ENCODE results near the gene ZNF524. TPM values are rescaled to one million over a fixed set of nuclear protein-coding genes. Genes with fewer than 3 reads are reported as not detected.

ZNF524 gene
- polyA plus RNA-seq, 2 donors = 24.6 to 30.5 TPM

DNA sequence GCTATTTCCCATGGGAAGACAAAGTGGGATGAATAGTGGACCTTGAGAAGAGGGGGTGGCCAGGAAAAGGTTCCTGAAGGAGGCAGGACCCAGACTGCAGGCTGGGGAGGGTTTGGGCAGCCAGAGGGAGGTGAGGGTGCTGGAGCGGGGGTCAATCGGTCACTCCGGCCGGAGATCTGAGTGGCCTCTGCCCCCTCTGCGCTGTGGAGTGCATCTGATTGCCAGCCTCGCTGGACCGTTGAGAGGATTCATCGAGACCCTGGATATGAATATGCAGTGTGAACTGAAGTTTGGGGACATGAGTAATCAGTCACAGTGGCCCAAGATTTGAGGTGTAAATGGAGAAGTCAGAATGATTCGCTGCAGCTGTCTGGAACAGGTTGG, 35.2 kb downstream of the ZNF524 start:
- Histone ChIP-seq H3K27me3 (ENCODE audit: control insufficient read depth in 1 of 2, insufficient read depth in 2 of 2, low read length in 2 of 2) (no peaks in the 10 kb centered on the region), H3K4me3 (ENCODE audit: low read depth in 1 of 2, low read length in 2 of 2) (peak overlapping the region; percentile 90 to 97), H3K36me3 (ENCODE audit: control insufficient read depth in 2 of 2, insufficient read depth in 2 of 2, low read length in 1 of 2) (no peaks in the 10 kb centered on the region), H3K9me3 (ENCODE audit: control insufficient read depth in 2 of 2, insufficient read depth in 1 of 2, low read depth in 1 of 2, low read length in 1 of 2) (no peaks in the 10 kb centered on the region), H3K27ac (ENCODE audit: low read depth in 2 of 2, low read length in 1 of 2) (peak overlapping the region; percentile 97 to 99), H3K4me1 (ENCODE audit: control insufficient read depth in 2 of 2, insufficient read depth in 2 of 2, low read length in 1 of 2) (peaks cover 4 to 17% of the 10 kb centered on the region in 2 donors)
- WGBS, 2 donors = 5 to 10% methylated on average over 9 of the region's 9 CpGs

DNA sequence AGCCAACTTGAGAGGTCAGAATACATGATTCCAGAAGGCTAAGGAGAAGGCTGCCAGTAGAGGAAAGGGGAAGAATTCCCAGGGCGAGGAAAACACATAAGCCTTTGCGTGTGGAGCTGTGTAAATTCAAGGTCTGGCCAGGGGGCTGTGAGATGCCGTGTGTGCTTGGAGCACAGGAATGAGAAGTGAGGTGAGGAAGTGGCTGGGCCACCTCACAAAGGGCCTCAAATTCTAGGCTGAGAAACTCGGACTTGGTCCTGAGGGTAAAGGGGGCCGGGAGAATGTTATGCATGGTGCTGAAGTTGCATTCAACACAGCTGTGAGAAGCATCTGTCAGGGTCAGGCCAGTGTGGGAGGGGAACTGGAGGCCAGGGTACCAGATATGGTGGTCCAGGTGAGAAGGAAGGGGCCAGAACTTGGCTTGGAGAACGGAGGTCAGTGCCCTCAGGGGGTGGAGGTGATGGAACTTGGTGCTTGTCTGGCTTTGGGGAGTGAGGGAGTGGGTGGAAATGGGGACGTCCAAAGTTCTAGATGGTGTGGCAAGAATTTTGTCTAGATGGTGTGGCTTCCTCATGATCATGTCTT, 35.9 kb downstream of the ZNF524 start:
- Histone ChIP-seq H3K9me3 (ENCODE audit: control insufficient read depth in 2 of 2, insufficient read depth in 1 of 2, low read depth in 1 of 2, low read length in 1 of 2) (no peaks in the 10 kb centered on the region), H3K36me3 (ENCODE audit: control insufficient read depth in 2 of 2, insufficient read depth in 2 of 2, low read length in 1 of 2) (no peaks in the 10 kb centered on the region), H3K4me3 (ENCODE audit: low read depth in 1 of 2, low read length in 2 of 2) (peak overlapping the region in 1 of 2 donors; percentile 90), H3K27me3 (ENCODE audit: control insufficient read depth in 1 of 2, insufficient read depth in 2 of 2, low read length in 2 of 2) (no peaks in the 10 kb centered on the region), H3K4me1 (ENCODE audit: control insufficient read depth in 2 of 2, insufficient read depth in 2 of 2, low read length in 1 of 2) (peaks cover 4 to 17% of the 10 kb centered on the region in 2 donors), H3K27ac (ENCODE audit: low read depth in 2 of 2, low read length in 1 of 2) (peak overlapping the region; percentile 97 to 99)
- 57 to 61% methylated on average over 7 of the region's 7 CpGs for WGBS, 2 donors

DNA sequence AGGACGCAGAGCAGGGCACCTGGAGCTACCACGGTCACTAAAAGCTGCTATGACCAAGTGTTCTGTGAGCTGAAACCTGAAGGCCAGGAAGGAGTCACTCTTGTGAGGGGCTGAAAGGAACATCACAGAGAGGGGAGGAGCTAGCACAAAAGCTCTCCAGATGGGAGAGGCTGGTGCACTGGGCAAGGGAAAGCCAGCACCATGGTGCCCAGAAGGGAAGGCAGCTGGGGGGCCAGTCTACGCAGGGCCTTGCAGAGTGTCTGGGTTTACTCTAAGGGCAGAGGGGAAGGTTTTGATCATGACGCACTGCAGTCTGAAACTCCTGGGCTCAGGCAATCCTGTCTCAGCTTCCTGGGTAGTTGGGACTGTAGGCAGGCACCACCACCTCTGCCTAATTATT, 36.6 kb downstream of the ZNF524 start:
- H3K4me1 ChIP-seq (ENCODE audit: control insufficient read depth in 2 of 2, insufficient read depth in 2 of 2, low read length in 1 of 2) = peaks cover 4 to 17% of the 10 kb centered on the region in 2 donors
- 85% methylated on average over 4 of the region's 4 CpGs for WGBS, 2 donors
- no peaks in the 10 kb centered on the region for H3K9me3 ChIP-seq (ENCODE audit: control insufficient read depth in 2 of 2, insufficient read depth in 1 of 2, low read depth in 1 of 2, low read length in 1 of 2)
- no peak overlapping the region for H3K4me3 ChIP-seq (ENCODE audit: low read depth in 1 of 2, low read length in 2 of 2)
- no peaks in the 10 kb centered on the region for H3K36me3 ChIP-seq (ENCODE audit: control insufficient read depth in 2 of 2, insufficient read depth in 2 of 2, low read length in 1 of 2)
- peak overlapping the region in 1 of 2 donors; percentile 47 for H3K27ac ChIP-seq (ENCODE audit: low read depth in 2 of 2, low read length in 1 of 2)
- no peaks in the 10 kb centered on the region for H3K27me3 ChIP-seq (ENCODE audit: control insufficient read depth in 1 of 2, insufficient read depth in 2 of 2, low read length in 2 of 2)

DNA sequence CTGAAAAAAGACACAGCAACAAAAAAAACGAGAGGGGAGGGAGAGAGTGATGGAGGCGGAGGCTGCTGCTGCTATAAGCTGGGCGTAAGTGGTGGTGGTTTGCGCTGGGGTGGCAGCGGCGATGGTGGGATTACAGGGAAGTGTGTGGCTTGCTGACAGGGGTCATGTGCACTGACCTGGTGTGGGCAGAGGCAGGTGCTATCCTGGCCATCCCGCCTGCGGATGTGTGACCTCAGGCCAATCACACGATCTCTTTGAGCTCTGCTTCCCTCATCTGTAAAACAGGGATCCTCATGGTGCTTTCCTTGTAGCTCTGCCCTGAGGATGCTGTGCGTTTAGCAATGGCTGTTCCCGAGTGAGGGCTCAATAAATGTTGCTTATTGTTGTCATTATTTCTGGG, 37.4 kb downstream of the ZNF524 start:
- WGBS, 2 donors = 72 to 75% methylated on average over 11 of the region's 11 CpGs
- no peak overlapping the region for H3K27ac ChIP-seq (ENCODE audit: low read depth in 2 of 2, low read length in 1 of 2)
- H3K9me3 ChIP-seq (ENCODE audit: control insufficient read depth in 2 of 2, insufficient read depth in 1 of 2, low read depth in 1 of 2, low read length in 1 of 2) = no peaks in the 10 kb centered on the region
- H3K27me3 ChIP-seq (ENCODE audit: control insufficient read depth in 1 of 2, insufficient read depth in 2 of 2, low read length in 2 of 2) = no peaks in the 10 kb centered on the region
- no peaks in the 10 kb centered on the region for H3K36me3 ChIP-seq (ENCODE audit: control insufficient read depth in 2 of 2, insufficient read depth in 2 of 2, low read length in 1 of 2)
- peaks cover 7 to 19% of the 10 kb centered on the region in 2 donors for H3K4me1 ChIP-seq (ENCODE audit: control insufficient read depth in 2 of 2, insufficient read depth in 2 of 2, low read length in 1 of 2)
- H3K4me3 ChIP-seq (ENCODE audit: low read depth in 1 of 2, low read length in 2 of 2) = no peak overlapping the region

DNA sequence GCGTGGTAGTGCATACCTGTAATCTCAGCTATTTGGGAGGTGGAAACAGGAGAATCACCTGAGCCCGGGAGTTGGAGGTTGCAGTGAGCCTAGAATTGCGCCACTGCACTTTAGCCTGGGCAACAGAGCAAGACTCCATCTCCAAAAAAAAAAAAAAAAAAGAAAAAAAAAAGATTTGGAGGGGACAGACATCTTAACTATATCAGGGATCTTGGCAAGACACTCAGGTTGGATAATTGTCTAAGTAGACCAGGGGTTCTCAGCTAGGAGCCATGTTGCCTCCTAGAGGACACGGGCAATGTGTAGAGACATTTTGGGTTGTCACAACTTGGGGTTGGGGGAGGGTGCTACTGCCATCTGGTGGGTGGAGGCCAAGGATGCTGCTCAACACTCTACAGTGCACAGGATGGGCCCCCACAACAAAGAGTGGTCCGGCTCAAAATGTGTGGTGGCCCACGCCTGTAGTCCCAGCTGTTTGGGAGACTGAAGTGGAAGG, 38.8 kb downstream of the ZNF524 start:
- Histone ChIP-seq H3K27me3 (ENCODE audit: control insufficient read depth in 1 of 2, insufficient read depth in 2 of 2, low read length in 2 of 2) (no peaks in the 10 kb centered on the region), H3K27ac (ENCODE audit: low read depth in 2 of 2, low read length in 1 of 2) (no peak overlapping the region), H3K36me3 (ENCODE audit: control insufficient read depth in 2 of 2, insufficient read depth in 2 of 2, low read length in 1 of 2) (no peaks in the 10 kb centered on the region), H3K4me1 (ENCODE audit: control insufficient read depth in 2 of 2, insufficient read depth in 2 of 2, low read length in 1 of 2) (peaks cover 11 to 19% of the 10 kb centered on the region in 2 donors), H3K9me3 (ENCODE audit: control insufficient read depth in 2 of 2, insufficient read depth in 1 of 2, low read depth in 1 of 2, low read length in 1 of 2) (no peaks in the 10 kb centered on the region), H3K4me3 (ENCODE audit: low read depth in 1 of 2, low read length in 2 of 2) (no peak overlapping the region)
- 86 to 88% methylated on average over 6 of the region's 6 CpGs for WGBS, 2 donors

DNA sequence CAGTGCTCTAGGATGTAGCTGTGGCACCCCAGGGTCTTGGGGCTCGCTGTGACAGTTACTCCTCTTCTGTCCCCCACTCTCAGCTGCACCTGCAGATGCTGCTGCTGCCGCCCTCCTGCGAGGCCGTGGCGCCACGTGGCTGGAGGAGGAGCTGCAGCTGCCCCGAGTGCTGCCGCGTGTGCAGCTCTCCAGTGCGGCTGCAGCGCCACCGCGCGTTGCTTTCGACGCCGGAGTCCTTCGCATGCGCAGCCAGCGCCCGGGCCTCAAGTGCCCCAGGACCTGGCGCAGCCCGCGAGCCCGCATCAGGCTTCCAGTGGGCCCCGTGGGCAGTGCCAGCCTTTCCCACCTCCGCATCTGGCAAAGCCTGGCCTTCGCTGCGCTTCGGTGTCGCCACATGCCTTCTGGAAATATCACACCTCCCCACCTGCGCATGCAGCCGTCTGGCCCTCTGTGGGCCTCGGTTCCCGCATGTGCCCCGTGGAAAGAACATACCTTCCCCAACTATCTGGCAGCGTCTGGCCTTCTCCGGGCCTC, 40.0 kb downstream of the ZNF524 start:
- H3K36me3 ChIP-seq (ENCODE audit: control insufficient read depth in 2 of 2, insufficient read depth in 2 of 2, low read length in 1 of 2) = peaks cover 0 to 7% of the 10 kb centered on the region in 2 donors
- peaks cover 11 to 28% of the 10 kb centered on the region in 2 donors for H3K4me1 ChIP-seq (ENCODE audit: control insufficient read depth in 2 of 2, insufficient read depth in 2 of 2, low read length in 1 of 2)
- no peaks in the 10 kb centered on the region for H3K9me3 ChIP-seq (ENCODE audit: control insufficient read depth in 2 of 2, insufficient read depth in 1 of 2, low read depth in 1 of 2, low read length in 1 of 2)
- peak overlapping the region; percentile 86 to 91 for H3K27ac ChIP-seq (ENCODE audit: low read depth in 2 of 2, low read length in 1 of 2)
- H3K4me3 ChIP-seq (ENCODE audit: low read depth in 1 of 2, low read length in 2 of 2) = peak overlapping the region; percentile 58 to 96
- no peaks in the 10 kb centered on the region for H3K27me3 ChIP-seq (ENCODE audit: control insufficient read depth in 1 of 2, insufficient read depth in 2 of 2, low read length in 2 of 2)
- 13 to 21% methylated on average over 36 to 38 of the region's 38 CpGs for WGBS, 2 donors

DNA sequence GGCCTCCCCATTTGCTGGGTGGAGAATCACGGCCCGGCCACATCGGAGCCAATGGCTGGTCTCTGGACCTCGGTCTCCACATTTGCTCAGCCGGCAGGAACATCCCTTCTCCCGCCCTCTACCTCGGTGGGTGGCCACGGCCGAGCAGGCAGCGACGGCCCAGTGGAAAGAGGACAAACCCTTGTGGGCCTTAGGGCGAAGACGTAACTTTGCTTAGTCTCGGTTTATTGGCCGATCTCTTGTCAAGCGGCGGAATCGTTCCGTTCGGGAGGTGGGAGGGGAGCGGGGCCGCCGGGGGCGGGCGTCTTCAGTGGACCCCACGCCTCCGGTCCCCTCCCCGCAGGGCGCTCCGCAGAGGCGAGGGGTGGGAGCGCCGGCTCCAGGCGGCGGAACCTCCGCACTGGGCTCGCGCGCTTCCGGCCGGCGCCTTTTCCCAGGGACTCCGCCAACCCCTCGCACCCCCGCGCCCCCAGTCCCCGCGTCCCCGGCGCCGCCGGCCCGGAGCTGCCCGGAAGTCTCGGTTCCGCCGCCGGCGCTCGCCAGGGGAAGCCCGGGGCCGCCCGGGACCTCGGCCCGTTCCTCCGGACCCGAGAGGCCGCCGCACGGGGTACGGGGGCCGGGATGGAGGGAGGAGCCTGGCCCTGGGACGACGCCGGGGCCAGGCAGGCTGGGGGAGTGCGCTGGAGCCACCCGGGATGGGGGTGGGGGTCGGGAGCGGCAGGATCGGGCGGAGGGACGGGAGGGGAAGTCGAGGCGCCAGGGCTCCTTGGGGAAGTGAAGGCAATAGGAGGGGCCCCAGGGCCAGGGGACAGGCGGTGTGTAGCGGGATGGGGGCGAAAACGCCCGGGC, 40.7 kb downstream of the ZNF524 start, which contains the start of gene ZNF580:
TSS of gene ZNF580 (plus strand) at position 426 of the 849 bp plus-strand sequence. CDS start 1,507 bp downstream, outside the sequence.
- Histone ChIP-seq H3K4me1 (ENCODE audit: control insufficient read depth in 2 of 2, insufficient read depth in 2 of 2, low read length in 1 of 2) (peaks cover 11 to 24% of the 10 kb centered on the region in 2 donors), H3K36me3 (ENCODE audit: control insufficient read depth in 2 of 2, insufficient read depth in 2 of 2, low read length in 1 of 2) (peaks cover 0 to 11% of the 10 kb centered on the region in 2 donors), H3K27me3 (ENCODE audit: control insufficient read depth in 1 of 2, insufficient read depth in 2 of 2, low read length in 2 of 2) (no peaks in the 10 kb centered on the region), H3K27ac (ENCODE audit: low read depth in 2 of 2, low read length in 1 of 2) (peak within 1 kb of the TSS; percentile 86 to 91), H3K4me3 (ENCODE audit: low read depth in 1 of 2, low read length in 2 of 2) (peak within 1 kb of the TSS; percentile 58 to 96), H3K9me3 (ENCODE audit: control insufficient read depth in 2 of 2, insufficient read depth in 1 of 2, low read depth in 1 of 2, low read length in 1 of 2) (no peaks in the 10 kb centered on the region)
- whole genome bisulfite sequencing, 2 donors = 1% methylated on average over 67 to 89 of the region's 89 CpGs

DNA sequence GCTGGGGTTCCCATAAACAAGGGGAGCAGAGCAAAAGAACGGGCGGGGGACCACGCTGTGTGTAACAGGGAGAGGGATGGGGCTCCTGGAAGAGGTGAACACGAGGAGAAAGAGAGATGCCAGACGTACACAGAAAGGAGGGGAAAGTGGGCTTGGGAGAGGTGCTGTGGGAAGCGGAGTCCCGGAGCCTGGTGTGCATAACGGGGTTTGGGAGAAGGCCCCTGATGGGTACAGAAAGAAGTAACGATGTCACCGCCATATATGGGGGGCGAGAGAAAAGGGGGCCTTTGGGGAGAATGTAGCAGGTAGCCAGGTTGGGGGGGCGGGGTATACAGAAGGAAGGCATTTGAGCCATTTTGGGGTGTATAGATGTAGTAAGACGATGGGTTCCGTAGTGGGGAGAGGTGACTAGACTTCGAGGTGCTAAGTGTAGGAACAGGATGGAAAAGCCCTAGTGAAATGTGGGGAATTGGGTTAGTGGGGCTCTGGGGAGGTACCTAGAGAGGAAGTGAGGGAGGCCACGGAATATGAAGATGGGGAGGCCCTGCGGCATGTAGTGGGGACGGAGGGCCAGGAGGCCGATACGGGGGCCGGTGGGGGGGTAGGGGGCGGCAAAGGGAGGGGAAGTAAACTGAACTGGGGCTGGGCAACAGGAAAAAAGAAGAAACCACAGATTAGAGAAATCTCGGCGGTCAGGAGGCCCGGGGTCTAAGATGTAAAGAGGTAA, 41.5 kb downstream of the ZNF524 start:
- Histone ChIP-seq H3K4me3 (ENCODE audit: low read depth in 1 of 2, low read length in 2 of 2) (peak overlapping the region; percentile 62 to 96), H3K4me1 (ENCODE audit: control insufficient read depth in 2 of 2, insufficient read depth in 2 of 2, low read length in 1 of 2) (peaks cover 9 to 17% of the 10 kb centered on the region in 2 donors), H3K27me3 (ENCODE audit: control insufficient read depth in 1 of 2, insufficient read depth in 2 of 2, low read length in 2 of 2) (no peaks in the 10 kb centered on the region), H3K36me3 (ENCODE audit: control insufficient read depth in 2 of 2, insufficient read depth in 2 of 2, low read length in 1 of 2) (peaks cover 0 to 11% of the 10 kb centered on the region in 2 donors), H3K27ac (ENCODE audit: low read depth in 2 of 2, low read length in 1 of 2) (peak overlapping the region; percentile 86 to 91), H3K9me3 (ENCODE audit: control insufficient read depth in 2 of 2, insufficient read depth in 1 of 2, low read depth in 1 of 2, low read length in 1 of 2) (no peaks in the 10 kb centered on the region)
- 1% methylated on average over 24 to 25 of the region's 25 CpGs for WGBS, 2 donors

Measured in esophagus (tissue), 2 donors.